GM06990 (cell line): ENCODE results near the gene PPARG.

ENCODE experiments used
- DNase-seq: peaks from one replicate; pipeline ENCODE4 v3.0.0-alpha.2; 2011; ENCODE audit not compliant: insufficient read length; ENCODE audit errors: extremely low read depth
- H3K27me3 ChIP-seq: replicated peaks from 2 replicates; pipeline ENCODE4 v1.6.0; 2011; ENCODE audit warnings: low read length; ENCODE audit not compliant: control insufficient read depth, insufficient read depth
- H3K36me3 ChIP-seq: 2 replicates; pipeline ENCODE4 v1.5.1; 2011; ENCODE audit warnings: low read length; ENCODE audit not compliant: control insufficient read depth, insufficient read depth
- H3K4me3 ChIP-seq: replicated peaks from 2 replicates; pipeline ENCODE4 v1.5.1; 2011; ENCODE audit warnings: low read depth, mild to moderate bottlenecking, control low read depth, low read length
- CTCF ChIP-seq: IDR thresholded peaks from 2 replicates; pipeline ENCODE4 v1.5.1; 2011; ENCODE audit warnings: low read length, control low read depth, mild to moderate bottlenecking, inconsistent platforms; ENCODE audit not compliant: insufficient read depth, poor library complexity, severe bottlenecking

PPARG gene

GRCh38 chr3:12316729-12317351 lies 28.0 kb downstream of the PPARG start:
- H3K27me3 ChIP-seq: no peaks in the 10 kb centered on the region
- no peak for DNase-seq
- H3K36me3 ChIP-seq: no peaks in the 10 kb centered on the region
- TF ChIP-seq CTCF: no peak
- no peak overlapping the region for H3K4me3 ChIP-seq

- H3K4me3 ChIP-seq: no peak overlapping the region
- TF ChIP-seq CTCF: no peak
- DNase-seq: no peak
- no peaks in the 10 kb centered on the region for H3K36me3 ChIP-seq
- no peaks in the 10 kb centered on the region for H3K27me3 ChIP-seq
These were observed 29.0 kb downstream of the PPARG start for GRCh38 chr3:12317914-12318313.

GRCh38 chr3:12318758-12319621 lies 30.1 kb downstream of the PPARG start:
- Histone ChIP-seq H3K4me3 (no peak overlapping the region), H3K27me3 (no peaks in the 10 kb centered on the region), H3K36me3 (no peaks in the 10 kb centered on the region)
- TF ChIP-seq CTCF: no peak
- DNase-seq: no peak

- H3K27me3 ChIP-seq: no peaks in the 10 kb centered on the region
- no peak for TF ChIP-seq CTCF
- no peak overlapping the region for H3K4me3 ChIP-seq
- no peak for DNase-seq
- H3K36me3 ChIP-seq: no peaks in the 10 kb centered on the region
These were observed 32.1 kb downstream of the PPARG start for GRCh38 chr3:12321015-12321414.

GRCh38 chr3:12323237-12323636 lies 34.4 kb downstream of the PPARG start:
- no peak for DNase-seq
- TF ChIP-seq CTCF: no peak
- H3K27me3 ChIP-seq: no peaks in the 10 kb centered on the region
- H3K36me3 ChIP-seq: no peaks in the 10 kb centered on the region
- H3K4me3 ChIP-seq: no peak overlapping the region
